ENCODE results near the gene TNXB. TPM values are rescaled to one million over a fixed set of nuclear protein-coding genes. Genes with fewer than 3 reads are reported as not detected.
A peak's percentile ranks its signal among the peaks of the same experiment; 100 is the strongest.

The TNXB gene
- total and polyA plus RNA-seq, 7 experiments from 2014 or later = 0.43 to 17.2 (median 12.5) TPM; not detected in 1

- Histone ChIP-seq H3K36me3 (ENCODE audit: control insufficient read depth in 2 of 3, insufficient read depth in 3 of 3, low read length in 3 of 3) (no peaks in the 10 kb centered on the region), H3K4me3 (ENCODE audit: low read length) (no peak overlapping the region), H3K4me1 (ENCODE audit: control insufficient read depth in 2 of 2, insufficient read depth in 2 of 2, low read length in 2 of 2) (peaks cover 6 to 30% of the 10 kb centered on the region in 2 donors), H3K9me3 (ENCODE audit: control insufficient read depth in 2 of 3, low read length in 3 of 3) (no peaks in the 10 kb centered on the region), H3K27ac (ENCODE audit: low read depth, low read length) (no peak overlapping the region), H3K27me3 (ENCODE audit: control insufficient read depth in 2 of 2, insufficient read depth in 2 of 2, low read length in 2 of 2) (no peaks in the 10 kb centered on the region)
- CTCF ChIA-PET = no interaction called here
- no peak for DNase-seq
- Mint-ChIP-seq H3K4me3 (peak overlapping the region; percentile 51 to 100 (median 86)), H3K9me3 (peaks cover 0 to 5% (median 0%) of the 10 kb centered on the region in 11 donors), H3K27me3 (peaks cover 0 to 62% (median 12%) of the 10 kb centered on the region in 5 donors), H3K36me3 (peaks cover 0 to 5% (median under 1%) of the 10 kb centered on the region in 5 donors), H3K4me1 (peaks cover 47 to 65% (median 62%) of the 10 kb centered on the region in 7 donors), H3K27ac (peak overlapping the region; percentile 33 to 87 (median 67))
- no peak for ATAC-seq
- intact Hi-C loops (cut with micrococcal nuclease) = loop anchor here in 1 of 2 donors (10.0 kb wide), 1 partner anchor 95 kb away; no protein-coding TSS in a partner anchor
- POLR2A ChIA-PET = interaction anchor here (0.6 to 2.0 kb wide), 3 partner anchors 41 to 43 kb away, joined by 3 to 7 read pairs (median 3); partner anchors contain the start of gene GPSM3
Observed at GRCh38 chr6:32149932-32150870, 41.1 kb upstream of the TNXB start.

DNA sequence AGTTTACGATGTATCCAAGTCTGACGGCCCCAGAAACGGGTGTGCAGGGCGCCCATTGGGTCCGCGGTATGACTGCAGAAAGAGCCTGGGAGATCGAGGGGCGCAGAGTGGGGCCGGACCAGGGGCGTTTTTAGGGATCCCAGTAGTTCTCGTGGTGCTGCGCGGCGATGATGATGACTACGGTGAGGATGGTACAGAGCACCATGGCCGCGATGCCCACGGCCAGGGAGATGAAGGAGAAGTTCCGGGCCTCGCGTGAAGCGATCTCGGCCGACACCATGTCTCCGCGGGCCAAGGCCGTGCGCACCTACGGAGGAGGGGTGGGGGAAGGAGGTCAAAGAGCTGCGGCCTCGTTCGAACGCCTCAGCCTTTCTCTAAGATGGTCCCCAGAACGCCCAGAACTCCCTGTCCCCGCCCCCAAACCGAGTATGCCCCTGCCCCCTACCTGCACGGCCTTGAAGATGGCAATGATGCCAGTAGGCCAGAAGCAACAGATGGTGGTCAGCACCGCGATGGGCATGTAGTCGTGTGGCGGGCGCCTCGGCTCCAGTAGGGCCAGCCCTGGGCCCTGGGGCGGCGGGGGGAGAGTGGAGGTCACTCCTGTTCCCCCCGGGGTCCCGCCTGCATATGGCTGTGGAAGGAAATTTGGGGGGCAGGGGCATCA, 40.1 kb upstream of the TNXB start:
- intact Hi-C loops (cut with micrococcal nuclease) = loop anchor here in 1 of 2 donors (10.0 kb wide), 1 partner anchor 96 kb away; no protein-coding TSS in a partner anchor
- H3K4me3 Mint-ChIP-seq = peak overlapping the region; percentile 75 to 95 (median 88)

DNA sequence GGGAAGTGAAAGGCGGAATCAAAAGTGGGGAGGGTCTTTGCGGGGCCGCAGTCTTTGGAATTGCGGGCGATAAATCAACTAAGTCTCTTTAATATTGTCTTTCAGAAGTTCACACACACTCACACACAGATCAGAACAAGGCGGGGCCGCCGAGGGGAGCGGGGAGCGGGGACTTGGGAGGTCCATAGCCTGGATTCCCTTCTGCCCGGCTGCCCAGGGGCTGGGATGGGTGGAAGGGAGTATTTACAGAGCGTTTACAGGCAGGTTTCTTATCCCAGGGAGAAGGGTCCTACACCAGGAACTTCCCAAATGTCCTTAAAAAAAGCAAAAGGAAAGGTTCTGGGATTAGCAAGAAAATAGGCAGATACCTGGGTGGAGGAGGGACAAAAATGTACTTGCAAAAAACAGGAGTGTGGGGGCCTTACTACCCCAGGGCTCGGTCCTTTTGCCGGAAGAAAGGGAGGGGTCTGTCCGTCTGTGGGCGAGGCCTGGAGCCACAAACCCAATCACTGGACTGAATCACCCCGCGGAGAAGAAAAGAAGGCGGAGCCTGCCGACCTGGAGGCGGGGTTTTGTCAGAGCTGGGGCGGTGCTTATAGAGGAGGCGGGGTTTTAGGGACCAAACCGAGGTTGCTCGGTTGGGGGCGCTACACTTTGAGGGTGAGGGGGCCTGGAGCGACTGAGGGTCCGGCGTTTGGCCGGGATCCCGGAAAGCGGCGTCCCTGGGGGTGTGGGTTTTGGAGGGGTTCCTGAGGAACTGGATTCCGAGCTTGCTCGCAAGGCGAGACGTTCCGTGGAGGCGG, 39.4 kb upstream of the TNXB start:
- peak; percentile 91 for ATAC-seq
- Histone ChIP-seq H3K4me3 (ENCODE audit: low read length) (peak overlapping the region; percentile 30), H3K27me3 (ENCODE audit: control insufficient read depth in 2 of 2, insufficient read depth in 2 of 2, low read length in 2 of 2) (no peaks in the 10 kb centered on the region), H3K27ac (ENCODE audit: low read depth, low read length) (peak overlapping the region; percentile 47), H3K4me1 (ENCODE audit: control insufficient read depth in 2 of 2, insufficient read depth in 2 of 2, low read length in 2 of 2) (peaks cover 0 to 22% of the 10 kb centered on the region in 2 donors), H3K9me3 (ENCODE audit: control insufficient read depth in 2 of 3, low read length in 3 of 3) (no peaks in the 10 kb centered on the region), H3K36me3 (ENCODE audit: control insufficient read depth in 2 of 3, insufficient read depth in 3 of 3, low read length in 3 of 3) (no peaks in the 10 kb centered on the region)
- DNase-seq = peak; percentile 62 to 82 (median 72)
- POLR2A ChIA-PET = interaction anchor here (0.6 to 1.0 kb wide), 5 partner anchors 10 to 806 kb away, joined by 3 to 5 read pairs (median 3); no protein-coding TSS in a partner anchor
- peaks cover 0 to 62% (median 12%) of the 10 kb centered on the region in 5 donors for H3K27me3 Mint-ChIP-seq
- H3K36me3 Mint-ChIP-seq = peaks cover 0 to 5% (median 0%) of the 10 kb centered on the region in 5 donors
- H3K4me3 Mint-ChIP-seq = peak overlapping the region; percentile 75 to 91 (median 86)
- CTCF ChIA-PET = interaction anchor here (0.6 to 1.4 kb wide), 3 partner anchors 46 to 201 kb away, joined by 3 to 5 read pairs (median 4); no protein-coding TSS in a partner anchor
- peaks cover 37 to 49% (median 46%) of the 10 kb centered on the region in 7 donors for H3K4me1 Mint-ChIP-seq
- intact Hi-C loops (cut with micrococcal nuclease) = loop anchor here (1.0 to 10.0 kb wide), 4 partner anchors 18 to 96 kb away; partner anchors contain the start of genes AGPAT1 (in 1 of the 2) and FKBPL (in 1 of the 2)
- H3K27ac Mint-ChIP-seq = peak overlapping the region; percentile 46 to 91 (median 85)
- peaks cover 0 to 5% (median 0%) of the 10 kb centered on the region in 11 donors for H3K9me3 Mint-ChIP-seq

More for the DNA sequence above, 40.1 kb upstream of the TNXB start:
- peak overlapping the region; percentile 30 for H3K4me3 ChIP-seq (ENCODE audit: low read length)
- DNase-seq (no peak), ATAC-seq (peak; percentile 19)
- CTCF ChIA-PET = interaction anchor here (1.2 to 1.4 kb wide), 2 partner anchors 45 to 100 kb away, joined by 3 to 5 read pairs; no protein-coding TSS in a partner anchor
- H3K4me1 ChIP-seq (ENCODE audit: control insufficient read depth in 2 of 2, insufficient read depth in 2 of 2, low read length in 2 of 2) = peaks cover 0 to 24% of the 10 kb centered on the region in 2 donors
- no peaks in the 10 kb centered on the region for H3K36me3 ChIP-seq (ENCODE audit: control insufficient read depth in 2 of 3, insufficient read depth in 3 of 3, low read length in 3 of 3)
- POLR2A ChIA-PET = interaction anchor here (0.6 to 1.0 kb wide), 4 partner anchors 9 to 806 kb away, joined by 3 to 5 read pairs (median 3); no protein-coding TSS in a partner anchor
- peaks cover 37 to 56% (median 52%) of the 10 kb centered on the region in 7 donors for H3K4me1 Mint-ChIP-seq
- peak overlapping the region; percentile 46 to 91 (median 85) for H3K27ac Mint-ChIP-seq
- H3K27ac ChIP-seq (ENCODE audit: low read depth, low read length) = peak overlapping the region; percentile 47
- H3K9me3 ChIP-seq (ENCODE audit: control insufficient read depth in 2 of 3, low read length in 3 of 3) = no peaks in the 10 kb centered on the region
- H3K27me3 Mint-ChIP-seq = peaks cover 0 to 62% (median 12%) of the 10 kb centered on the region in 5 donors
- peaks cover 0 to 5% (median 0%) of the 10 kb centered on the region in 11 donors for H3K9me3 Mint-ChIP-seq
- peaks cover 0 to 5% (median 0%) of the 10 kb centered on the region in 5 donors for H3K36me3 Mint-ChIP-seq
- H3K27me3 ChIP-seq (ENCODE audit: control insufficient read depth in 2 of 2, insufficient read depth in 2 of 2, low read length in 2 of 2) = no peaks in the 10 kb centered on the region

DNA sequence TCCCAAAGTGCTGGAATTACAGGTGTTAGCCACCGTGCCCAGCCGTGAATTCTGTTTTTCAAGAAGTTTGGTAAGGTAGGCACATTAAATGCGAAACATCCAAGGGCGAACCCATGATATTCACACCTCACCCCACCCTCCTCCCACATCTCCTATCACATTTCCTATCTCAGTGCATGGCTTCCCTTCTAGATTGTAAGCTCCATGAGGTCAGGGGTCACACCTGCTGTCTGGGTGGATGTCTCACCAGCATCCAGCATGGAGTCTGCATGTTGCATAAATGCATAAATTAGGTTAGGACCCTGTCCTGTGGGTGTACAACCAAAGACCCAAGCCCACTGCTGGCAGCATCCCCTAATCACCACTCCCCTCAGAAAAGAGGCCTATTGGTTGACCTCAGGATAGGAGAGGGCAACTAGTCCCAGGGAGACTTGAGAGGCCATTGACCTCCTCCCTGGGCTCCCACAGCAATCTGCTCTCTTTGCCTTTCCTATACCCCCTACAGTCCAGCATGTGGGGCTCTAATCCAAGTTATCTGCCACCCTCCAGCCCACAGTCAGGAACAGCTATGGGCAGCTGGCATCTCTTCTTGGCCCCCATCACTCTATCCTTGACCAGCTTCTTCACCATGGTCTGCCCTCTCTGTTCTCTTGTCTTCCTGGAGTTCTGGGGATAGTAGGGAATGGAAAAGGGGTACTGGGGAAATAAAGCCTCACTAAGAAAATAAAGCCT, 38.4 kb upstream of the TNXB start:
- CTCF ChIA-PET = interaction anchor here (0.6 to 1.4 kb wide), 2 partner anchors 102 to 202 kb away, joined by 4 to 5 read pairs; no protein-coding TSS in a partner anchor
- H3K4me3 Mint-ChIP-seq = peak overlapping the region in 1 of 10 donors; percentile 84
- Histone ChIP-seq H3K27me3 (ENCODE audit: control insufficient read depth in 2 of 2, insufficient read depth in 2 of 2, low read length in 2 of 2) (no peaks in the 10 kb centered on the region), H3K9me3 (ENCODE audit: control insufficient read depth in 2 of 3, low read length in 3 of 3) (no peaks in the 10 kb centered on the region), H3K36me3 (ENCODE audit: control insufficient read depth in 2 of 3, insufficient read depth in 3 of 3, low read length in 3 of 3) (no peaks in the 10 kb centered on the region), H3K4me3 (ENCODE audit: low read length) (no peak overlapping the region), H3K4me1 (ENCODE audit: control insufficient read depth in 2 of 2, insufficient read depth in 2 of 2, low read length in 2 of 2) (peaks cover 0 to 13% of the 10 kb centered on the region in 2 donors), H3K27ac (ENCODE audit: low read depth, low read length) (no peak overlapping the region)
- ATAC-seq = no peak
- DNase-seq = no peak
- intact Hi-C loops (cut with micrococcal nuclease) = loop anchor here (1.0 to 10.0 kb wide), 4 partner anchors 17 to 97 kb away; partner anchors contain the start of genes AGPAT1 (in 1 of the 2) and FKBPL (in 1 of the 2)
- H3K4me1 Mint-ChIP-seq = peaks cover 30 to 41% (median 37%) of the 10 kb centered on the region in 7 donors
- peaks cover 0 to 5% (median 0%) of the 10 kb centered on the region in 5 donors for H3K36me3 Mint-ChIP-seq
- peak overlapping the region in 5 of 9 donors; percentile 15 to 90 (median 60) for H3K27ac Mint-ChIP-seq
- peaks cover 0 to 56% (median 12%) of the 10 kb centered on the region in 5 donors for H3K27me3 Mint-ChIP-seq
- POLR2A ChIA-PET = interaction anchor here (1.0 kb wide), 1 partner anchor 29 kb away, joined by 4 read pairs; no protein-coding TSS in a partner anchor
- peaks cover 0 to 5% (median 0%) of the 10 kb centered on the region in 11 donors for H3K9me3 Mint-ChIP-seq

DNA sequence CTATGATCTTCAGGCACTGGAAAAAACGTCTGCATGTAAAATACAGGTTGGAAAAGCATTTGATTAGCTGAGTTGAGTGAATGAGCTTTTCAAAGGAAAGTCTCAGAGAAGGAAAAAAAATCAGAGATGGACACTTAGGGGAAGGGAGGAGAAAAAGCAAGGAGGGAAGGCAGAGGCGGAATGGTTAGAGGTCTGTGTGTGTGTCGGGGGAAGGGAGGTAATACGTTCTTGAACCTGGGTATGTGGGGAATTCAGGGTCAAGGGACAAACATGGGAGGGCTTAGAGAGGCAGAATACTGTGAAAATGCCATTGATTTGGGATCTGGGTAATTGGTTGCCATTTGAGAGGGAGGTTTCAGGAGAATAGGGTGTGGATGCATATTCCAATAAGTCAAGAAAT, 37.5 kb upstream of the TNXB start:
- intact Hi-C loops (cut with micrococcal nuclease) = loop anchor here in 1 of 2 donors (10.0 kb wide), 1 partner anchor 98 kb away; no protein-coding TSS in a partner anchor
- CTCF ChIA-PET = no interaction called here

More for the DNA sequence above, 37.5 kb upstream of the TNXB start:
- POLR2A ChIA-PET = interaction anchor here (0.9 kb wide), 1 partner anchor 29 kb away, joined by 3 read pairs; the partner anchor contains the start of gene AGPAT1
- Mint-ChIP-seq H3K27ac (peak overlapping the region in 1 of 9 donors; percentile 5), H3K9me3 (peaks cover 0 to 5% (median 0%) of the 10 kb centered on the region in 11 donors), H3K4me3 (no peak overlapping the region), H3K27me3 (peaks cover 0 to 56% (median 12%) of the 10 kb centered on the region in 5 donors), H3K36me3 (peaks cover 0 to 5% (median 0%) of the 10 kb centered on the region in 5 donors), H3K4me1 (peaks cover 23 to 34% (median 31%) of the 10 kb centered on the region in 7 donors)
- H3K27me3 ChIP-seq (ENCODE audit: control insufficient read depth in 2 of 2, insufficient read depth in 2 of 2, low read length in 2 of 2) = no peaks in the 10 kb centered on the region
- no peak overlapping the region for H3K27ac ChIP-seq (ENCODE audit: low read depth, low read length)
- DNase-seq = no peak
- no peaks in the 10 kb centered on the region for H3K36me3 ChIP-seq (ENCODE audit: control insufficient read depth in 2 of 3, insufficient read depth in 3 of 3, low read length in 3 of 3)
- no peaks in the 10 kb centered on the region for H3K9me3 ChIP-seq (ENCODE audit: control insufficient read depth in 2 of 3, low read length in 3 of 3)
- H3K4me3 ChIP-seq (ENCODE audit: low read length) = no peak overlapping the region
- ATAC-seq = no peak
- peaks cover 0 to 6% of the 10 kb centered on the region in 2 donors for H3K4me1 ChIP-seq (ENCODE audit: control insufficient read depth in 2 of 2, insufficient read depth in 2 of 2, low read length in 2 of 2)

Measured in naive thymus-derived CD4-positive, alpha-beta T cell (primary cell).